Uterus (tissue), 4 donors: ENCODE data around the gene XXYLT1. TPM values are rescaled to one million over a fixed set of nuclear protein-coding genes. Genes with fewer than 3 reads are reported as not detected.

Source experiments
- DNase-seq, 2 donors: peaks; one replicate each; pipeline ENCODE4 v3.0.0-alpha.2; 2019 to 2020
- H3K27ac ChIP-seq, 2 donors: fragments of 200-600 bp; sonication (generic); 1 replicate in 1 of 2; 2 replicates in 1 of 2; pipeline ENCODE4 v1.5.1; 2016 to 2018
- H3K27me3 ChIP-seq, 2 donors: fragments of 200-600 bp; sonication (generic); one replicate each; pipeline ENCODE4 v1.5.1; 2018 to 2019; ENCODE audit warnings: control low read depth in 1 of 2
- H3K36me3 ChIP-seq, 2 donors: fragments of 200-600 bp; sonication (generic); one replicate each; pipeline ENCODE4 v1.5.1; 2019; ENCODE audit warnings: control low read depth in 1 of 2
- H3K4me1 ChIP-seq, 2 donors: fragments of 200-600 bp; sonication (generic); one replicate each; pipeline ENCODE4 v1.5.1; 2018 to 2019; ENCODE audit warnings: control low read depth in 1 of 2
- H3K4me3 ChIP-seq, 2 donors: fragments of 200-600 bp; sonication (generic); 1 replicate in 1 of 2; 2 replicates in 1 of 2; pipeline ENCODE4 v1.5.1; 2018 to 2019; ENCODE audit warnings: mild to moderate bottlenecking in 1 of 2
- H3K9me3 ChIP-seq, 2 donors: fragments of 200-600 bp; sonication (generic); one replicate each; pipeline ENCODE4 v1.5.1; 2019; ENCODE audit warnings: control low read depth in 1 of 2
- CTCF ChIP-seq, 4 experiments: fragments of 200-600 bp in 2 of 4; fragments of 450-650 bp in 2 of 4; sonication (generic) in 2 of 4; IDR thresholded peaks; one replicate each; pipeline ENCODE4 v1.5.1; 2016 to 2019; ENCODE audit warnings: antibody characterized with exemption in 4 of 4, mild to moderate bottlenecking in 2 of 4, moderate library complexity in 1 of 4
- POLR2A ChIP-seq, 2 donors: fragments of 450-650 bp; IDR thresholded peaks; one replicate each; pipeline ENCODE4 v1.6.1; 2016; ENCODE audit warnings: antibody characterized with exemption in 2 of 2, mild to moderate bottlenecking in 1 of 2, moderate library complexity in 1 of 2
- intact Hi-C: fragments of 100-400 bp; cut with DNase I; formaldehyde crosslinking; loops from one replicate; pipeline ENCODE4 v1.15.1; 2023; ENCODE audit warnings: low total_unique reads
- total RNA-seq, 4 donors: library from RNA; depleted of rRNA in 3 of 4; stranded (reverse); fragments of >200 nt in 3 of 4; gene quantifications; one replicate each; pipeline versions ENCODE4 v1.1.0 to v1.2.4, GENCODE V29; 2014 to 2023
- donor health status: DM: yes; HTN: yes; CAD: no.

The XXYLT1 gene
- total RNA-seq, 4 donors from 2014 or later: 10.6 to 52.5 (median 23.8) TPM

GRCh38 chr3:195250473-195251251, 20.3 kb downstream of the XXYLT1 start:
- H3K27ac ChIP-seq: peak overlapping the region; percentile 15 to 84
- no peaks in the 10 kb centered on the region for H3K9me3 ChIP-seq
- DNase-seq: peak; percentile 68 to 77
- H3K36me3 ChIP-seq: no peaks in the 10 kb centered on the region
- no peak overlapping the region for H3K4me3 ChIP-seq
- peak; percentile 46 to 80 (median 66) for TF ChIP-seq CTCF (IDR thresholded peaks at IDR 0.05)
- TF ChIP-seq POLR2A (IDR thresholded peaks at IDR 0.05): no peak
- no peaks in the 10 kb centered on the region for H3K27me3 ChIP-seq
- no peaks in the 10 kb centered on the region for H3K4me1 ChIP-seq
- intact Hi-C loops: no loop called here

DNA sequence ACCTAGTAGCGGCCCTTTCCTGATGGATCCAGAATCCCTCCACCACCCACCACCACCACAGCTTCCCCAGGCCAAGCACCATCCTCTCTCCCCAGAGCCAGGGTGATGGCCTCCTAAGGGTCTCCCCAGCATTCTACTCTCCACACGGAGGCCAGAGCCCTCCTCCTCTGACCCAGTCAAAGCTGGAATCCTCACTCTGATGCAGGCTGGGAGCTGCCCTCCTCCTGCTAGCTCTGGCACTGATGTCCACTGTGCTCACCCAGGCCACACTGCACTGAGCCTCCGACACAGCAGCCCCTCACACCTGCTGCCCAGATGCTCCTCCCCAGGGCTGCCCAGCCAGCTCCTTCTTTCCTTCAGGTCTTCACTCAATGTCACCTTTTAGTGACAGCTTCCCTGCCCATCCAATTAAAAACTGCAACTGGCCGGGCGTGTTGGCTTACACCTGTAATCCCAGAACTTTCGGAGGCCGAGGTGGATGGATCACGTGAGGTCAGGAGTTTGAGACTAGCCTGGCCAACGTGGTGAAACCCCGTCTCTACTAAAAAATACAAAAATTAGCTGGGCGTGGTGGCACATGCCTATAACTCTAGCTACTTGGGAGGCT, 21.0 kb downstream of the XXYLT1 start:
- H3K4me1 ChIP-seq: no peaks in the 10 kb centered on the region
- H3K9me3 ChIP-seq: no peaks in the 10 kb centered on the region
- no peaks in the 10 kb centered on the region for H3K27me3 ChIP-seq
- peak overlapping the region in 1 of 2 donors; percentile 84 for H3K27ac ChIP-seq
- TF ChIP-seq CTCF (IDR thresholded peaks at IDR 0.05) (no peak), POLR2A (IDR thresholded peaks at IDR 0.05) (no peak)
- no peak overlapping the region for H3K4me3 ChIP-seq
- intact Hi-C loops: no loop called here
- no peaks in the 10 kb centered on the region for H3K36me3 ChIP-seq
- peak in 1 of 2 donors; percentile 19 for DNase-seq

DNA sequence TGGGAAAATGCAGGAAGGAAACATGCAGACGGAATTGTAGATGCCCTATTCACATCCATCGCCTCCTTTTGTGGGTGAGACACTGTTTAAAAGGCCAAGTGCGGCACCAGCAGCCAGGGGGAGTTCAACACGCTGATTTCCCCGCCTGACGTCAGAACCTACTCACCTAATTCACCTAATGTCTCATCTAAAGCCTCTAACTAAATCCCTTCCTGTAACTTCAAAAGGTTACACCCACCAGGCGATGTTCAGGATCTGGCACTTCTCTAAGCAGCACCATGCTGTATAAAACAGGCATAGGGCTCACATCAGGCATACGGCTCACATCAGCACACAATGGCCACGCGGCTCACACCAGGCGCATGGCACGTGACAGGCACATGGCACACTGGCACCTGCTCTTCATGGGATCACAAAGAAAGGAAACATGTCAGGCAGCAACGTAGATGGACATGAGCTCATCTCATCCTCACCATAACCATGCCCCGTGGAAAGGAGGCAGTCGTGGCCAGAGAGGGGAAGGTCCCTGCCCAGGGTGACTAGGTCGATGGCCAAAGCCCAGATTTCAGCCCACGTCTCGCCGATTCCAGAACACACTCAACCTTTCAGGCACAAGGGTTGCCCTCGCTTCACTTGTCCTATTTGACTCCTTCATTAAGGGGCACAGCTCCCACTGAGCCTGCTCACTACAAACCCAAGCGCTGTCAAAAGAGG, 21.7 kb downstream of the XXYLT1 start:
- no peaks in the 10 kb centered on the region for H3K36me3 ChIP-seq
- peak overlapping the region in 1 of 2 donors; percentile 84 for H3K27ac ChIP-seq
- TF ChIP-seq CTCF (IDR thresholded peaks at IDR 0.05) (no peak), POLR2A (IDR thresholded peaks at IDR 0.05) (no peak)
- H3K9me3 ChIP-seq: no peaks in the 10 kb centered on the region
- peak in 1 of 2 donors; percentile 12 for DNase-seq
- H3K27me3 ChIP-seq: no peaks in the 10 kb centered on the region
- no peaks in the 10 kb centered on the region for H3K4me1 ChIP-seq
- H3K4me3 ChIP-seq: no peak overlapping the region
- intact Hi-C loops: no loop called here

DNA sequence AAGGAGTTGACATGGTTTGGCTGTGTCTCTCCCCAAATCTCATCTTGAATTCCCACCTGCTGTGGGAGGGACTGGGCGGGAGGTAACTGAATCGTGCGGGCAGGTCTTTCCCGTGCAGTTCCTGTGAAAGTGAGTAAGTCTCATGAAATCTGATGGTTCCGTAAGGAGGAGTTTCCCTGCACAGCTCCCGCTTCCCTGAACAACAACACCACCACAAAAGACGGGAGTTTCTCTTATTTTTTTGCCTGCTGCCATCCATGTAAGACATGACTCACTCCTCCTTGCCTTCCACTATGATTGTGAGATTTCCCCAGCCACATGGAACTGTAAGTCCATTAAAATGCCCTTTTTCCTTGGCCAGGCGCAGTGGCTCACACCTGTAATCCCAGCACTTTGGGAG, 22.7 kb downstream of the XXYLT1 start:
- Histone ChIP-seq H3K4me1 (no peaks in the 10 kb centered on the region), H3K9me3 (no peaks in the 10 kb centered on the region), H3K27me3 (no peaks in the 10 kb centered on the region), H3K27ac (no peak overlapping the region), H3K4me3 (no peak overlapping the region), H3K36me3 (no peaks in the 10 kb centered on the region)
- no peak for TF ChIP-seq CTCF (IDR thresholded peaks at IDR 0.05)
- no peak for TF ChIP-seq POLR2A (IDR thresholded peaks at IDR 0.05)
- intact Hi-C loops: no loop called here
- peak in 1 of 2 donors; percentile 10 for DNase-seq

DNA sequence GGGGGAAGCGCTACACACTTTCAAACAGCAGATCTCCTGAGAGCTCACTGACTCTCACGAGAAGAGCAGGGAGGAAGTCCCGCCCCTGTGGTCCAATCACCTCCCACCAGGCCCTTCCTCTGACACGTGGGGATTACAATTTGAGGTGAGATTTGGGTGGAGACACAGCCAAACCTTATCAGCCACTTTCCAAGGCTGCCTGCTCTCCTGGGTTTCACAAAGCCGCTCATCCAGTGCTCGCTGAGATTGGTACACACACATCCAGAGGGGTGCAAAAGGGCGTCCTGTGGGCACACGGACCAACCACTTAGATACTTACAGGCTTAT, 23.1 kb downstream of the XXYLT1 start:
- DNase-seq: no peak
- H3K9me3 ChIP-seq: no peaks in the 10 kb centered on the region
- intact Hi-C loops: no loop called here

More for the DNA sequence above, 23.1 kb downstream of the XXYLT1 start:
- no peaks in the 10 kb centered on the region for H3K36me3 ChIP-seq
- H3K4me1 ChIP-seq: no peaks in the 10 kb centered on the region
- H3K4me3 ChIP-seq: no peak overlapping the region
- H3K27ac ChIP-seq: no peak overlapping the region
- no peaks in the 10 kb centered on the region for H3K27me3 ChIP-seq
- no peak for TF ChIP-seq POLR2A (IDR thresholded peaks at IDR 0.05)
- no peak for TF ChIP-seq CTCF (IDR thresholded peaks at IDR 0.05)
